Mesenchymal stem cell (in vitro differentiated cells and primary cell): ENCODE results near the gene ATG7.
A peak's percentile ranks its signal among the peaks of the same experiment; 100 is the strongest.

Experiments used
- DNase-seq: peaks from one replicate; pipeline ENCODE4 v3.0.0-alpha.2; 2013
- H2AFZ ChIP-seq: one replicate; pipeline ENCODE4 v1.6.1; 2013; ENCODE audit warnings: low read depth, mild to moderate bottlenecking, control low read depth, inconsistent platforms, low read length, moderate library complexity
- H2AK5ac ChIP-seq: 2 replicates; pipeline ENCODE4 v1.6.1; 2013; ENCODE audit warnings: low read length, moderate library complexity, mild to moderate bottlenecking, inconsistent platforms; ENCODE audit not compliant: severe bottlenecking
- H2BK120ac ChIP-seq: one replicate; pipeline ENCODE4 v1.6.1; 2013; ENCODE audit warnings: low read depth, mild to moderate bottlenecking, inconsistent platforms, low read length, moderate library complexity
- H2BK12ac ChIP-seq, 2 experiments: one replicate each; pipeline ENCODE4 v1.6.1; 2013; ENCODE audit warnings: inconsistent platforms in 2 of 2, low read length in 2 of 2, mild to moderate bottlenecking in 2 of 2, moderate library complexity in 2 of 2, control low read depth in 1 of 2
- H2BK15ac ChIP-seq: one replicate; pipeline ENCODE4 v1.6.1; 2013; ENCODE audit warnings: mild to moderate bottlenecking, low read depth, inconsistent platforms; ENCODE audit not compliant: poor library complexity, severe bottlenecking
- H2BK5ac ChIP-seq: 2 replicates; pipeline ENCODE4 v1.6.1; 2013; ENCODE audit warnings: low read depth, mild to moderate bottlenecking, low read length, control low read depth, inconsistent platforms; ENCODE audit not compliant: poor library complexity, severe bottlenecking
- H3K14ac ChIP-seq, 2 experiments: one replicate each; pipeline ENCODE4 v1.6.1; 2013; ENCODE audit warnings: inconsistent platforms in 2 of 2, low read length in 2 of 2, control low read depth in 1 of 2, mild to moderate bottlenecking in 1 of 2, moderate library complexity in 1 of 2
- H3K18ac ChIP-seq, 2 experiments: one replicate each; pipeline ENCODE4 v1.6.1; 2013; ENCODE audit warnings: inconsistent platforms in 2 of 2, low read length in 2 of 2, control low read depth in 1 of 2, low read depth in 1 of 2, mild to moderate bottlenecking in 1 of 2
- H3K23ac ChIP-seq, 2 experiments: one replicate each; pipeline ENCODE4 v1.6.1; 2013; ENCODE audit warnings: inconsistent platforms in 2 of 2, low read length in 2 of 2, mild to moderate bottlenecking in 2 of 2, moderate library complexity in 2 of 2, control low read depth in 1 of 2
- H3K27ac ChIP-seq: 2 replicates; pipeline ENCODE4 v1.5.1; 2013; ENCODE audit warnings: mild to moderate bottlenecking, moderate library complexity, low read length, control low read depth, inconsistent platforms; ENCODE audit not compliant: poor library complexity, severe bottlenecking
- H3K27me3 ChIP-seq, 2 experiments: 2 replicates each; pipeline versions ENCODE4 v1.6.1 to v1.7.0; 2013; ENCODE audit warnings: low read length in 2 of 2, mild to moderate bottlenecking in 2 of 2, moderate library complexity in 2 of 2, control low read depth in 1 of 2, inconsistent platforms in 1 of 2; ENCODE audit not compliant: control insufficient read depth in 1 of 2, insufficient read depth in 1 of 2
- H3K36me3 ChIP-seq, 2 experiments: 2 replicates each; pipeline versions ENCODE4 v1.6.1 to v1.7.0; 2013; ENCODE audit warnings: low read length in 2 of 2, control low read depth in 1 of 2, inconsistent platforms in 1 of 2, low read depth in 1 of 2, mild to moderate bottlenecking in 1 of 2; ENCODE audit not compliant: insufficient read depth in 2 of 2, control insufficient read depth in 1 of 2
- H3K4ac ChIP-seq, 2 experiments: one replicate each; pipeline ENCODE4 v1.6.1; 2013; ENCODE audit warnings: inconsistent platforms in 2 of 2, low read length in 2 of 2, mild to moderate bottlenecking in 2 of 2, moderate library complexity in 2 of 2, control low read depth in 1 of 2, low read depth in 1 of 2
- H3K4me1 ChIP-seq: 2 replicates; pipeline ENCODE4 v1.6.1; 2013; ENCODE audit warnings: low read depth, low read length, control low read depth; ENCODE audit not compliant: control insufficient read depth, insufficient read depth
- H3K4me2 ChIP-seq: 2 replicates; pipeline ENCODE4 v1.6.1; 2013; ENCODE audit warnings: low read length, mild to moderate bottlenecking, inconsistent platforms; ENCODE audit not compliant: poor library complexity, severe bottlenecking
- H3K4me3 ChIP-seq, 2 experiments: 2 replicates each; pipeline versions ENCODE4 v1.5.1 to v1.7.0; 2013; ENCODE audit warnings: low read length in 2 of 2, mild to moderate bottlenecking in 2 of 2, control low read depth in 1 of 2, low read depth in 1 of 2; ENCODE audit not compliant: insufficient read depth in 1 of 2
- H3K79me1 ChIP-seq: replicated peaks from 2 replicates; pipeline ENCODE4 v1.6.1; 2013; ENCODE audit warnings: mild to moderate bottlenecking, control low read depth, low read length, inconsistent platforms; ENCODE audit not compliant: poor library complexity, severe bottlenecking
- H3K9ac ChIP-seq: 2 replicates; pipeline ENCODE4 v1.7.0; 2013; ENCODE audit warnings: mild to moderate bottlenecking, low read length, moderate library complexity
- H3K9me3 ChIP-seq: 2 replicates; pipeline ENCODE4 v1.7.0; 2013; ENCODE audit warnings: mild to moderate bottlenecking, low read length; ENCODE audit not compliant: control insufficient read depth
- H4K8ac ChIP-seq: one replicate; pipeline ENCODE4 v1.6.1; 2013; ENCODE audit warnings: inconsistent platforms, mild to moderate bottlenecking, low read length, moderate library complexity
- H4K91ac ChIP-seq: one replicate; pipeline ENCODE4 v1.6.1; 2013; ENCODE audit warnings: mild to moderate bottlenecking, low read length, inconsistent platforms
- WGBS: methylation state at CpG from one replicate; pipeline ENCODE4 v1.1.7; 2013; ENCODE audit warnings: mixed read lengths; 5-methylcytosine and 5-hydroxymethylcytosine counted together

ATG7 gene

GRCh38 chr3:11600501-11601282, 328.5 kb downstream of the ATG7 start:
- Histone ChIP-seq H4K8ac (peak overlapping the region; percentile 89), H3K27me3 (no peaks in the 10 kb centered on the region), H3K14ac (no peak overlapping the region), H3K9me3 (no peaks in the 10 kb centered on the region), H3K4ac (peak overlapping the region; percentile 42 to 48), H3K79me1 (no peaks in the 10 kb centered on the region), H2AFZ (no peak overlapping the region), H3K4me1 (peaks cover 18% of the 10 kb centered on the region), H2BK12ac (peak overlapping the region; percentile 2 to 84), H2BK15ac (peak overlapping the region; percentile 31), H4K91ac (peak overlapping the region; percentile 20), H3K4me3 (peak overlapping the region in 1 of 2 experiments; percentile 38), H3K27ac (peak overlapping the region; percentile 97), H3K18ac (peak overlapping the region; percentile 87 to 90), H2BK5ac (no peak overlapping the region), H2BK120ac (peak overlapping the region; percentile 81), H3K9ac (peak overlapping the region; percentile 76), H3K36me3 (peaks cover 4 to 33% of the 10 kb centered on the region in 2 experiments), H3K4me2 (peak overlapping the region; percentile 17), H3K23ac (peak overlapping the region in 1 of 2 experiments; percentile 77), H2AK5ac (peak overlapping the region; percentile 19)
- whole genome bisulfite sequencing, result 28% methylated on average over 18 of the region's 18 CpGs
- DNase-seq, result peak; percentile 99

DNA sequence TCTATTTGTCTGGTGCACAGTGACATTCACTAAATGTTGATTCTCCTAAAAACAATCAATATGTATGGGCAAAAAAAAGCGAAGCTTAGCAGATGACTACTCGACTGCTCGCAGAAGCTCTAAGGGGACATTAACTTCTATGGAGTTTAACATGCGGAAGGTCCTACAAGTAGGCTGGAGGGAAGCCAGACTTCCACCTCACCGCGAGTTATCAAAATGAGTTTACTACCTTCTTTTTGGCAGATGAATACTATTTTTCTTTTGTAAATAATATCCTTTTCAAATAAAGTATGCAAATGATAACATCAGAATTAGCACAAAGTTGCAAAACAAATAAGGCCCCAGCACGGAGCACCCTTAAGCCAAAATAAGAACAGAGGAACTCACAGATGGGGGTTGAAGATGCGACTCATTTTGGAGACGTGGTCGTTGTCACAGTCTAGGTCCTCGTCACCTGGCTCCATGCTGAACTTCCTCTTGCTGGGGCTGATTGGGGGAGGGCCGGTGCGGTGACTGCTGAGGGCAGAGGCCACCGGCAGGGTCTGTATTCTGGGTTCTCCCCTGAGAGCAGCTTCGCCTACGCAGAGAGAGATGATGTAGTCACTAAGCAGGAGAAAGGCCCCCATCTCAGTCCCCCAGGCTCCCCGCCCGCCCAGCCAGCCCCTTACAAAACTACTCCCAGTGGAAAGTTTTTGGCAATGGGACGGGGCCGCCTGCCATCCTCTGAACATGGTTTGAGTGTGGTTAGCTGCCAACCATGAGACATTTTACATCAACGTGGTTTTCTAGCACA, 329.4 kb downstream of the ATG7 start:
- no peaks in the 10 kb centered on the region for H3K9me3 ChIP-seq
- H2BK120ac ChIP-seq, result no peak overlapping the region
- H3K4ac ChIP-seq, result no peak overlapping the region
- H2BK15ac ChIP-seq, result no peak overlapping the region
- H3K27ac ChIP-seq, result peak overlapping the region; percentile 97
- H3K14ac ChIP-seq, result no peak overlapping the region
- H3K23ac ChIP-seq, result no peak overlapping the region
- peak overlapping the region in 1 of 2 experiments; percentile 97 for H2BK12ac ChIP-seq
- H3K4me3 ChIP-seq, result peak overlapping the region in 1 of 2 experiments; percentile 48
- H3K18ac ChIP-seq, result peak overlapping the region; percentile 87 to 96
- H3K79me1 ChIP-seq, result peaks cover 2% of the 10 kb centered on the region
- H3K27me3 ChIP-seq, result no peaks in the 10 kb centered on the region
- H4K8ac ChIP-seq, result no peak overlapping the region
- H3K9ac ChIP-seq, result peak overlapping the region; percentile 76
- 51% methylated on average over 16 of the region's 21 CpGs for WGBS
- H2AFZ ChIP-seq, result no peak overlapping the region
- H3K4me1 ChIP-seq, result peaks cover 18% of the 10 kb centered on the region
- H2AK5ac ChIP-seq, result peak overlapping the region; percentile 19
- no peak overlapping the region for H4K91ac ChIP-seq
- peaks cover 9 to 39% of the 10 kb centered on the region in 2 experiments for H3K36me3 ChIP-seq
- peak; percentile 45 for DNase-seq
- no peak overlapping the region for H3K4me2 ChIP-seq
- no peak overlapping the region for H2BK5ac ChIP-seq

DNA sequence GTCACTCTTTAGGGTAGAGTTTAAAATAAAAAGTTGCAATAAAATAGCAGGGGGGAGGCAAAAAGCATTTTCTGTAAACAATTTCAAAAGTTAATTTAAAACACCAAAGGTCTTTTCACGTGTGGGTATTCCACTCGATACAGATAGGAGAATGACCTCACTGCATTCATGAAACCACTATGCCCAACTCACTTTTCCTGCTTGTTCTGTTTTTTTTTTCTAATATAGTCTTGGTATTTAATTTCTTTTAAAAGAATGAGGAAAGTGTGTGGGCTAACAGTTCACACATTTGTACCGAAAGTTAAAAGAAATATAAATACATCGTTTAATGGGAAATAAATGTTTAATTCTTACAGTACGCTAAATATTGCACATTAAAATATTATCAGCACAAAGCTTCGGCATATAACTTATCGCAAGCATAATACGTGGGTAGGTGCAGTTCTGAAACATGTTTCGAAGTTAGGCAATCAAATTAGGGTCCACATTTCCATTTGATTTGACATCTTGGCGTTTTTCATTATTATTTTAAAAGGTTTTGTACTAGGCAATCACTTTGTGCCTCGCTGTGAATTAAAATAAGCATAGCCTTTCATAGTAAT, 330.1 kb downstream of the ATG7 start:
- Histone ChIP-seq H3K4me2 (no peak overlapping the region), H3K9ac (peak overlapping the region; percentile 76), H2BK120ac (no peak overlapping the region), H3K18ac (no peak overlapping the region), H2AFZ (no peak overlapping the region), H4K8ac (no peak overlapping the region), H4K91ac (no peak overlapping the region), H2BK12ac (no peak overlapping the region), H3K27me3 (no peaks in the 10 kb centered on the region), H3K27ac (peak overlapping the region; percentile 97), H3K79me1 (peaks cover 2% of the 10 kb centered on the region), H3K36me3 (peaks cover 9 to 37% of the 10 kb centered on the region in 2 experiments), H3K9me3 (no peaks in the 10 kb centered on the region), H2BK5ac (no peak overlapping the region), H3K14ac (no peak overlapping the region), H3K4ac (no peak overlapping the region), H2BK15ac (no peak overlapping the region), H3K4me3 (peak overlapping the region in 1 of 2 experiments; percentile 7), H3K23ac (no peak overlapping the region), H2AK5ac (no peak overlapping the region), H3K4me1 (peaks cover 19% of the 10 kb centered on the region)
- WGBS, result 90% methylated on average over 7 of the region's 11 CpGs
- DNase-seq, result no peak
